ENCODE results near the gene TM4SF5.

The TM4SF5 gene, protein sequence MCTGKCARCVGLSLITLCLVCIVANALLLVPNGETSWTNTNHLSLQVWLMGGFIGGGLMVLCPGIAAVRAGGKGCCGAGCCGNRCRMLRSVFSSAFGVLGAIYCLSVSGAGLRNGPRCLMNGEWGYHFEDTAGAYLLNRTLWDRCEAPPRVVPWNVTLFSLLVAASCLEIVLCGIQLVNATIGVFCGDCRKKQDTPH

DNA sequence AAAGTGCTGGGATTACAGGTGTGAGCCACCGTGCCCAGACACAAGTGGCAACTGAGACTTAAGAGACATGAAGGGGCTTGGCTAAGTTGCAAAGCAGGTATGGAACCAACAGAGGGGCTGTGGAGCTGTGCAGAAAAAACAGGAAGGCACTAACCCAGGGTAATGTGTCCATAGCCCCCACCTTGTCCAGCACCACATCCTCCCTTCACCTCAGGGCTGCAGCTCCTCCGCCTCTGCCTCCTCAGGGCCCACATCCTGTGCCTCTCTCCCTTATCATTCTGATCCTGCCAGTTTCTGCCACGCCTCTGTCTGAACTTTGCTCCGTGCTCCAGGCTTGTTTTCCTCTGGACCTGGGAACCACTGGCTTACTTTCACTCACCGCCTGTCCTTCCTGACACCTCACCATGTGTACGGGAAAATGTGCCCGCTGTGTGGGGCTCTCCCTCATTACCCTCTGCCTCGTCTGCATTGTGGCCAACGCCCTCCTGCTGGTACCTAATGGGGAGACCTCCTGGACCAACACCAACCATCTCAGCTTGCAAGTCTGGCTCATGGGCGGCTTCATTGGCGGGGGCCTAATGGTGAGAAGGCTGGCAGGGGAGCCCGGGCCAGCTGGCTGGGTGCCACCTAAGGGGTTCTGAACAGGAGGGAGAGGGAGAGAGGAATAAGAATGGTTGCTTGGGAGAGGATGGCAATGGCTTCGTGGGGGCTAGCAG is at the start of gene TM4SF5:
Gene TM4SF5 (plus strand): TSS at position 368 of the 716 bp plus-strand sequence. CDS start 37 bp downstream, at position 405.
- DNase-seq, result no peak

- DNase-seq, result no peak
These were observed 48.9 kb upstream of the TM4SF5 start for GRCh38 chr17:4722678-4723240.

DNA sequence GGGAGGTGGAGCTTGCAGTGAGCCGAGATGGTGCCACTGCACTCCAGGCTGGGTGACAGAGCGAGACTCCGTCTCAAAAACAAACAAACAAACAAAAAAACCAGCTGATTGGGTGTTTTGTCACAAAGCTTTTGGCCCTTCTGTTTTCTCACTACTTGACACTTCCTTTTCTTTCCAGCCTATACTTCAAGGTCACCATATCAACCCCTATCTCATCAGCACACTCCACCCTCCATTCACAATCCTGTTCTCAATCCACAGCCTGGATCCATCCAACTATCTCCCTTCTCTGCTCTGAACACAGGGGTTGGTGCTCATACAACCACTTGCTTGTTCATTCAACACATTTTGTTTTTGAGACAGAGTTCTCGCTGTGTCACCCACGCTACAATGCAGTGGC is 47.0 kb upstream of the TM4SF5 start:
- DNase-seq, result no peak

GRCh38 chr17:4725646-4726310 is 45.9 kb upstream of the TM4SF5 start:
- no peak for DNase-seq

- DNase-seq, result no peak
These were observed 43.6 kb upstream of the TM4SF5 start for GRCh38 chr17:4728124-4728523.

- no peak for DNase-seq
These were observed 38.6 kb upstream of the TM4SF5 start for GRCh38 chr17:4733073-4733531.

DNA sequence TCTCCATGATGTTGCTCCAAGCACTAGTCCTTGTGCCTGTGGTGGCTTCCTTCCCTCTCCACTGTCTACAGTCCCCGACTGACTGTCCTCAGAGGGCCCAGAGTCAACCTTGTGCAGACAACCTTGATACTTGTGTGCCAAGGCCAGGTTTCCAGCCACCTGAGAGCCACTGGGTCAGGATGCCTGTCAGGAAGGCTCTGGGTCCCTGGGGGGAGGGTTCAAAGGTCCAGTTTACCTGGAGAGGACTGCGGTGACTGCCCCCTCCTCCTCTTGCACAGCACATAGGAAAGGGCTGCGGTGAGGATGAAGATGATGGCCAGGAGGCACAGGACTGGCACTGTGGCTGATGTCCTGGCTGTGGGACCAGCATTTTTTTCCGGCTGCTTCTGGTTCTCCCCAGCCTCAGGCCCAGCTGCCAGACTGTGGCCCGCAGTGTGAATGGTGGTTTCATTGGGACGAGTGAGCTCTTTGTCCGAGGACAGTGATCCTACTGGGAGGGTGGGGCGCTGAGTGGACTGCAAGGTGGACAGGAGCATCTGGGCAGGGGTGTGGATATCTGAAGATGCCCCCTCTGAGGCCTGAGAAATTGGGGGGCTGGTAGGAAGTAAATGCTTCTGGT is 36.7 kb upstream of the TM4SF5 start:
- no peak for DNase-seq

DNA sequence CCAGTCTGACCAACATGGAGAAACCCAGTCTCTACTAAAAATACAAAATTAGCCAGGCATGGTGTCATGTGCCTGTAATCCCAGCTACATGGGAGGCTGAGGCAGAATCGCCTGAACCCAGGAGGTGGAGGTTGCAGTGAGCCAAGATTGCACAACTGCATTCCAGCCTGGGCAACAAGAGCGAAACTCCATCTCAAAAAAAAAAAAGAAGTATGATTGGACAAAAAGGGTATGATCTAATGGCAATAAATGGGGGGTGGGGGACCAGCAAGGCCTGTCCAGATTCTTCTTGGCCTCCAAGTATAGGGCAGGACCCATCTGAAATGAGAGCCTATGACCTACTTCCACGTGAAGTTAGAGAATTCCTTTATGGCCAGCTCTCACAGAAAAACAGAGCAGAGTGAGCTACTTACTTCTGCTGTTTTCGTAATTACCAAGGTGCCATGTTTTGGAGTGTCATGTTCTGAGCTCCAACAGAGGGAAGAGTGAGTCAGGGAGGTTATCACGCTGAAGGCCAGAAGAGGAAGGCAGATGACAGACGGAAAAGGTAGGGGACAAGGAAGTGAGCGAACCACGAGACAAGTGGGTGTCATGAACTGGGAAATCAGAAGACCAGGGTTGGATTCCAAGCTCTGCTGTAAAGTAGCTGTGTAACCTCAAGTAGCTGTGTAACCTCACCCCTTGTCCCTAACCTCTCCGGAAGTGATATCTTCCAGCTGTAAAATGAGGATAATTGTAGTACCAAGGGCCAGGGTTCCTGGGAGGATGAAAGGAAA is 35.6 kb upstream of the TM4SF5 start:
- no peak for DNase-seq

DNA sequence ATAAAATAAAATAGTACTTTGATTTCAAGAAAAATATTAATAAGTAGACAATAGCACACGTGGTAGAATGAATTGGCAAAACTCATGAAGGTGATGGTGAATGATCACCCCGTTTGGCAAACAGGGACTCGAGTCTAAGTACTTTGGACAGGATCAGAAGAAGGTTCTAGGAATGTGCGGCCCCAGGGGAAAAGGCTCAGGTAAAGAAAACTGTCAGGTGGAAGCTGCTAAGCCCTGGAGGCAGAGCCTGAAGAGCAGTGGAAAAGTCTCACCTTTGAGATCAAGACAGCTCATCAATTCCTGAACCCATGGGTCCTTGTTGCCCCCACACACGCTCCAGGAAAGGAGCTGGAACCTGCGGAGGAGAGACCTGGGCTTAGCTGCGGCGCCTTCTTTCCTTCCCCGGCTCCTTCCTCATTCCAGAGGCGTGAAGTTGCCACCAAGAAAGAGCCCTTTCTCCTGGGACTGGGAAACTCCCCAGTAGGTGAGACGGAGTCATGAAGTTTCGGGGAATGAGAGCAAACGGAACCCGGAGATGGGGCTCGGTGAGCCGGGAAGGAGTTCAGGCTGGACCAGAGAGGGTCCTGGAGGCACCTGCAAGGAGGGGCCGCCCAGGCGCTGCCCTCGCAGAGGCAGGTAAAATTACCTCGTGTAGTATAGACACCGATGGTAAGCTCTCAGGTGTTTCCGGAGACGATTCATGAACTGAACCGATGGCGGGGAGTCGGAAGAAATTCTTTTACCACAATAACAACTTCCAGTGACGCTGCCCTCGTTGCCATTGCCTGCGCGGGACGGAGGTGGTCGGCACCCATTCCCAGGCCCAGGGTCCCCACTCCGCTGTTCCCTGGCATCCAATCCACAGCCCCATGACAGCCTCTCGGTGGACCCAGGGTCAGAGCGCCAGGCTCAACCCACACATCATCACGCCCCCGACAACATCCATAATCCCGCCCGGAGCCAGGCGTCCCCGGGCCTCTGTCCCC is 33.3 kb upstream of the TM4SF5 start:
- no peak for DNase-seq

DNA sequence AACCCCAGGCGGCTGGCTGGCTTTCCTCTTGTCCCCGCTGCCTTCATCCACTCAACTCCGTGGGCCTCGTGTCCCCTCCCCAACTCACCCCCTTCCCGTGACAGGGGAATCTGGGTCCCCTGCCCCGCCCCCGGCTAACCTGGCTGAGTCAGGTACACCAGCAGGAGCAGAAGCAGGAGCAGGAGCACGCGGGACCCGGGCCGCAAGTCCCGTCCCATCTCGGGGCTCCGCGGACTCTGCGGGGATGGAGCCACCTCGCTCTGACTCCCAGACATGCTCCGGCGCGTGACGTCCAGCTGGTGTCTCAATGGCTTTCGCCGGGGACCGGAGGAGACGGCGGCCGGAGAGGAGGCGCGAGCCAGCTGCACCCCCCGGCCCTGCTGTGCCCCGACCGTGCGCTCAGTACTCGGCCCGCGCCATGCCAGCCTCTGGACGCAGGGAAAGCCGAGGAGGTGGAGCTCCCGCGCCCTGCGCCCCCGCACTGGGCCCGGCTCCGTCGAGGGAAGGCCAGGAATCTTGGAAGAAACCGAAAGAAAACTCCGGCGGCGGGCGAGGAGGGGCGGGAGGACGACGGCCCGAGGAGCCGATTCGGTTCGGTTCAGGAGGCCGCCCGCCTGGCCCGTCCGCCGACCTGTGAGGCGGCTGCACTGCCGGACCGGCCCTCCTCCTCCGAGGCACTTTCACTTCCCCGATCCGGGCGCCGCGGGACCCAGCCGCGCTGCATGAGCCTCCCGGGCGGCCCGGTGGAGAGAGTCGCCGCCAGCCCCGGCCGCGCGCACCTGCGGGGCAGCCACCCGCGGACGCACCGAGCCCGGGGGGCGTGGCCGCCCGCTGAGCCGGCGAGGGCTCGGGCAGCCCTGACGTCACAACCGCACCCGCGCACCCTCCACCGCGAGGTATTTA is 32.3 kb upstream of the TM4SF5 start, which contains the start of the genes CXCL16 and ZMYND15:
Gene CXCL16 (minus strand): TSS at position 807 of the 903 bp plus-strand sequence. CDS start 589 bp downstream, at position 218.
Gene ZMYND15 (plus strand): TSS at position 712 of the 903 bp plus-strand sequence. CDS start 716 bp downstream, outside the sequence.
- DNase-seq, result peak; percentile 60

- DNase-seq, result no peak
These were observed 31.7 kb upstream of the TM4SF5 start for GRCh38 chr17:4740025-4740351.

- no peak for DNase-seq
These were observed 31.1 kb upstream of the TM4SF5 start for GRCh38 chr17:4740584-4740983.

GRCh38 chr17:4741544-4741943 is 30.1 kb upstream of the TM4SF5 start:
- DNase-seq, result no peak

GRCh38 chr17:4742133-4742532 is 29.6 kb upstream of the TM4SF5 start:
- DNase-seq, result no peak

DNA sequence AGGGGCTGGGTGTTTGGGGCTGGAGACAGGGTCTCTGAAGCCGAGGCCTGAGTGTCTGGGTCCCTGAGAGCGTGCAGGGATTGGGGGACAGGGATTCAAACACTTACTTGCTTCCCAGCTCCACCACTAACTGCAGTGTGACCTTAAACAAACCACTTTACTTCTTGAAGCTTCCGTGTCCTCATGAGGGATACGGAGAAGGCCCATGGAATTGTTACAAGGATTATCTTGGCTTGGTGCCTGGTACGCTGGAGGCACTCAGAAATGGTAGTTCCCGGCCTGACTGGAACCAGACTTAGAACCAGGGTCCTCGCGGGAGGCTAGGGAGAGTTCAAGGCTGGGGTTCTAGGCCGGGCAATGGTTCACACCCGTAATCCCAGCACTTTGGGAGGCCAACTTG is 29.1 kb upstream of the TM4SF5 start:
- no peak for DNase-seq

- DNase-seq, result no peak
These were observed 28.5 kb upstream of the TM4SF5 start for GRCh38 chr17:4743216-4743615.

GRCh38 chr17:4743898-4744297 is 27.8 kb upstream of the TM4SF5 start:
- no peak for DNase-seq

- no peak for DNase-seq
These were observed 26.4 kb upstream of the TM4SF5 start for GRCh38 chr17:4744999-4745969.

GRCh38 chr17:4747847-4748246 is 23.8 kb upstream of the TM4SF5 start:
- no peak for DNase-seq
